DND-41 (cell line): ENCODE measurements around the gene TRIM45.

ENCODE experiments used
- EZH2 ChIP-seq: IDR thresholded peaks from 3 replicates; pipeline ENCODE4 v1.6.1; 2012; ENCODE audit warnings: borderline replicate concordance, low read depth, mild to moderate bottlenecking, moderate library complexity, low read length, inconsistent platforms; ENCODE audit not compliant: severe bottlenecking
- TF ChIP-seq, protein P1 (sequence below): IDR thresholded peaks from 2 replicates; pipeline ENCODE4 v1.5.1; 2012; ENCODE audit warnings: borderline replicate concordance, low read length, moderate library complexity, mild to moderate bottlenecking; ENCODE audit not compliant: poor library complexity, severe bottlenecking; ENCODE audit errors: extremely low read depth

DNA sequence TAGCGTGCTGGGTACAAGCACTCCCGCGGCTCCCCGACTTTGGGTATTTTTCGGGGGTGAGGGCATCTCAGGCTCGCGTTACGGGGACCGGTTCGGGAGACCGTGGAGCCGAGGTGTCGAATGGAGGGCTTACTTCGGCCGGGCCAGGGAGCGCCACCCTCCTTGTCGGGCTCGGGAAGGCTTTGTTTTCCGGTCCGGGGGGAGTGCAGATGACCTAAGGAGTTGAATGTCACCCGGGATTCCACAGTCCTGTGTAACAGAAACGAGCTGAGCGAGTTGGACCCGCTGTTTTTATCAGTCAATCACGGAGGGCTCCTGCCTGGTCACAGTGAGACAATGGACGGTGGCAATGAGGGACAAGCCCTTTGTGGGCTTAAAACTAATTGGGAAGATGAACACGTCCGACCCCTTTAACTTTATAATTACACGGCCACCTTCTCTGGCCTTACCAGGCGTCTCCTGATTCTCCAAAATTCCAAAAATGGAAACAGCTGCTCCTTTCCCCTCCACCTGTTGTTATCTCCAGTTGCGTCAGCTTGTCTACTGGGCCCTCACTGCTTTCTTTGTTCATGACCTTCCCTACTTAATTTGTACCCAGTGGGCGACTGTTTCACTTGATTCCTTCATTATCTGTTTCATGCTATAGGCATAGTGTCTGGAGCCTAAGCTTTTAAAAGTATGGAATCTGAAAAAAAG lies 929 bp upstream of the TRIM45 start:
- TF ChIP-seq, protein P1, sequence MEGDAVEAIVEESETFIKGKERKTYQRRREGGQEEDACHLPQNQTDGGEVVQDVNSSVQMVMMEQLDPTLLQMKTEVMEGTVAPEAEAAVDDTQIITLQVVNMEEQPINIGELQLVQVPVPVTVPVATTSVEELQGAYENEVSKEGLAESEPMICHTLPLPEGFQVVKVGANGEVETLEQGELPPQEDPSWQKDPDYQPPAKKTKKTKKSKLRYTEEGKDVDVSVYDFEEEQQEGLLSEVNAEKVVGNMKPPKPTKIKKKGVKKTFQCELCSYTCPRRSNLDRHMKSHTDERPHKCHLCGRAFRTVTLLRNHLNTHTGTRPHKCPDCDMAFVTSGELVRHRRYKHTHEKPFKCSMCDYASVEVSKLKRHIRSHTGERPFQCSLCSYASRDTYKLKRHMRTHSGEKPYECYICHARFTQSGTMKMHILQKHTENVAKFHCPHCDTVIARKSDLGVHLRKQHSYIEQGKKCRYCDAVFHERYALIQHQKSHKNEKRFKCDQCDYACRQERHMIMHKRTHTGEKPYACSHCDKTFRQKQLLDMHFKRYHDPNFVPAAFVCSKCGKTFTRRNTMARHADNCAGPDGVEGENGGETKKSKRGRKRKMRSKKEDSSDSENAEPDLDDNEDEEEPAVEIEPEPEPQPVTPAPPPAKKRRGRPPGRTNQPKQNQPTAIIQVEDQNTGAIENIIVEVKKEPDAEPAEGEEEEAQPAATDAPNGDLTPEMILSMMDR: no peak
- no peak for TF ChIP-seq EZH2
